Measurements from ENCODE around the gene CCT7. TPM values are rescaled to one million over a fixed set of nuclear protein-coding genes. Genes with fewer than 3 reads are reported as not detected.
A peak's percentile ranks its signal among the peaks of the same experiment; 100 is the strongest.

Gene CCT7
- total and polyA plus RNA-seq, 4 donors, result 128 to 157 (median 143) TPM

- no peaks in the 10 kb centered on the region for H3K27me3 ChIP-seq (ENCODE audit: control insufficient read depth in 1 of 2, insufficient read depth in 2 of 2, low read length in 1 of 2)
- intact Hi-C loops (cut with DNase I), result no loop called here
- no peaks in the 10 kb centered on the region for H3K9me3 ChIP-seq (ENCODE audit: control insufficient read depth, low read length)
- H3K27ac ChIP-seq (ENCODE audit: low read depth in 1 of 2, low read length in 2 of 2), result no peak overlapping the region
- peaks cover 9 to 25% of the 10 kb centered on the region in 2 donors for H3K36me3 ChIP-seq (ENCODE audit: control insufficient read depth in 1 of 2, insufficient read depth in 2 of 2, low read length in 1 of 2)
- H3K4me1 ChIP-seq (ENCODE audit: control insufficient read depth in 1 of 2, insufficient read depth in 2 of 2, low read length in 2 of 2), result no peaks in the 10 kb centered on the region
- WGBS, 2 donors, result 91 to 92% methylated on average over 17 of the region's 17 CpGs
- no peak overlapping the region for H3K4me3 ChIP-seq (ENCODE audit: low read length in 2 of 2)
- ATAC-seq (ENCODE audit: low FRiP score) (no peak), DNase-seq (peak in 1 of 2 donors; percentile 57)
Observed at GRCh38 chr2:73250872-73251846, 17.1 kb downstream of the CCT7 start.

DNA sequence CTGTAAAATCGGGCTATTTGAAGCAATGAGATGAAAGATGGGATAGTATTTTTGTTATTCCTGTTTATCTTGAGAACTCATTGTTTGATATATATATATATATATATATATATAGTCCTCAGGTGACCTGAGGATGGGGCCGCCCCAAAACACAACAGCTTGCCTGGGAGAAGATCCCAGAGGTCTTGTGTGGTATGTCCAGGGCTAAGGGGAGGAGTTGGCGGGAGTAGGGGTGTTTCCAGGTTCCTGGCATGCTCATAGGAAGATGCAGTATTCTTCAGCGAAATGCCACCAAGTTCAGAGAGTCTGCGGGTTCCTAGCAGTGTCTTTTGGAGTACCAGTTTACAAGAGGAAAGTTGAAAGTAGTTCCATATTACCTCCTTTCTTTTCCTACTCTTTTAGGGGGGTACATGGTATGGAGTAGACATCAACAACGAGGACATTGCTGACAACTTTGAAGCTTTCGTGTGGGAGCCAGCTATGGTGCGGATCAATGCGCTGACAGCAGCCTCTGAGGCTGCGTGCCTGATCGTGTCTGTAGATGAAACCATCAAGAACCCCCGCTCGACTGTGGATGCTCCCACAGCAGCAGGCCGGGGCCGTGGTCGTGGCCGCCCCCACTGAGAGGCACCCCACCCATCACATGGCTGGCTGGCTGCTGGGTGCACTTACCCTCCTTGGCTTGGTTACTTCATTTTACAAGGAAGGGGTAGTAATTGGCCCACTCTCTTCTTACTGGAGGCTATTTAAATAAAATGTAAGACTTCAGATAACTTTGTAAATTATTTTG is 18.3 kb downstream of the CCT7 start:
- Histone ChIP-seq H3K27me3 (ENCODE audit: control insufficient read depth in 1 of 2, insufficient read depth in 2 of 2, low read length in 1 of 2) (no peaks in the 10 kb centered on the region), H3K9me3 (ENCODE audit: control insufficient read depth, low read length) (no peaks in the 10 kb centered on the region), H3K4me1 (ENCODE audit: control insufficient read depth in 1 of 2, insufficient read depth in 2 of 2, low read length in 2 of 2) (no peaks in the 10 kb centered on the region), H3K4me3 (ENCODE audit: low read length in 2 of 2) (no peak overlapping the region), H3K36me3 (ENCODE audit: control insufficient read depth in 1 of 2, insufficient read depth in 2 of 2, low read length in 1 of 2) (peaks cover 9 to 19% of the 10 kb centered on the region in 2 donors), H3K27ac (ENCODE audit: low read depth in 1 of 2, low read length in 2 of 2) (no peak overlapping the region)
- intact Hi-C loops (cut with DNase I), result no loop called here
- ATAC-seq (ENCODE audit: low FRiP score), result no peak
- DNase-seq, result no peak
- 86 to 89% methylated on average over 17 of the region's 17 CpGs for WGBS, 2 donors

DNA sequence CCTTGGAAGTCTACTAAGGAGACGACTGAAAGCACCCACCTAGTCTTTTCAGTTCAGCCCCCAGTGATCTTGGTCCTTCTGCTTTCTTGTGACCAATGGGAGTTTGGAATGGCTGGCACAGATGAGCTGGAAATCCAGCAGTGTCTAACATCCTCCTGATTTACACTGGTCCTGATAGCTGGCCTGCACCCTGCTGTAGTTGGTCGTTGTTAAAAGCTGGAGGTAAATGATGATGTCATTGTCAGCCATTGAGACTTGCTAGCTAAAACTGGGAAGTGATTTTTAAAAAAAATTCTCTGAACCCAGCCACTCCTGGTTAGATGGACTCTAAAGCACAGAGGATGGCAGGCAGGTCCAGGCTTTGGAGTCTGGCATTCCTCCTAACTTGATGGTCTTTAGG is 19.3 kb downstream of the CCT7 start:
- peaks cover 9 to 19% of the 10 kb centered on the region in 2 donors for H3K36me3 ChIP-seq (ENCODE audit: control insufficient read depth in 1 of 2, insufficient read depth in 2 of 2, low read length in 1 of 2)
- intact Hi-C loops (cut with DNase I), result no loop called here
- no peaks in the 10 kb centered on the region for H3K9me3 ChIP-seq (ENCODE audit: control insufficient read depth, low read length)
- DNase-seq (no peak), ATAC-seq (ENCODE audit: low FRiP score) (no peak)
- no peak overlapping the region for H3K27ac ChIP-seq (ENCODE audit: low read depth in 1 of 2, low read length in 2 of 2)
- no peaks in the 10 kb centered on the region for H3K4me1 ChIP-seq (ENCODE audit: control insufficient read depth in 1 of 2, insufficient read depth in 2 of 2, low read length in 2 of 2)
- H3K27me3 ChIP-seq (ENCODE audit: control insufficient read depth in 1 of 2, insufficient read depth in 2 of 2, low read length in 1 of 2), result no peaks in the 10 kb centered on the region
- H3K4me3 ChIP-seq (ENCODE audit: low read length in 2 of 2), result no peak overlapping the region
- WGBS, 2 donors, result 57 to 69% methylated on average over 2 of the region's 2 CpGs

- no peak for DNase-seq
- peaks cover 9 to 15% of the 10 kb centered on the region in 2 donors for H3K36me3 ChIP-seq (ENCODE audit: control insufficient read depth in 1 of 2, insufficient read depth in 2 of 2, low read length in 1 of 2)
- WGBS, 2 donors, result 87 to 93% methylated on average over 3 of the region's 3 CpGs
Observed at GRCh38 chr2:73253901-73254300, 19.8 kb downstream of the CCT7 start.

GRCh38 chr2:73254343-73255006 is 20.4 kb downstream of the CCT7 start:
- DNase-seq, result no peak

More at GRCh38 chr2:73253901-73254300, 19.8 kb downstream of the CCT7 start:
- intact Hi-C loops (cut with DNase I), result no loop called here
- no peak for ATAC-seq (ENCODE audit: low FRiP score)
- Histone ChIP-seq H3K4me1 (ENCODE audit: control insufficient read depth in 1 of 2, insufficient read depth in 2 of 2, low read length in 2 of 2) (no peaks in the 10 kb centered on the region), H3K9me3 (ENCODE audit: control insufficient read depth, low read length) (no peaks in the 10 kb centered on the region), H3K27ac (ENCODE audit: low read depth in 1 of 2, low read length in 2 of 2) (no peak overlapping the region), H3K4me3 (ENCODE audit: low read length in 2 of 2) (no peak overlapping the region), H3K27me3 (ENCODE audit: control insufficient read depth in 1 of 2, insufficient read depth in 2 of 2, low read length in 1 of 2) (no peaks in the 10 kb centered on the region)

GRCh38 chr2:73255007-73255644 is 21.0 kb downstream of the CCT7 start:
- no peaks in the 10 kb centered on the region for H3K9me3 ChIP-seq (ENCODE audit: control insufficient read depth, low read length)
- no peaks in the 10 kb centered on the region for H3K4me1 ChIP-seq (ENCODE audit: control insufficient read depth in 1 of 2, insufficient read depth in 2 of 2, low read length in 2 of 2)
- H3K27ac ChIP-seq (ENCODE audit: low read depth in 1 of 2, low read length in 2 of 2), result no peak overlapping the region
- H3K27me3 ChIP-seq (ENCODE audit: control insufficient read depth in 1 of 2, insufficient read depth in 2 of 2, low read length in 1 of 2), result no peaks in the 10 kb centered on the region
- WGBS, 2 donors, result 35 to 41% methylated on average over 4 of the region's 4 CpGs
- DNase-seq (no peak), ATAC-seq (ENCODE audit: low FRiP score) (no peak)
- peaks cover 4 to 8% of the 10 kb centered on the region in 2 donors for H3K36me3 ChIP-seq (ENCODE audit: control insufficient read depth in 1 of 2, insufficient read depth in 2 of 2, low read length in 1 of 2)
- intact Hi-C loops (cut with DNase I), result no loop called here
- H3K4me3 ChIP-seq (ENCODE audit: low read length in 2 of 2), result no peak overlapping the region

More at GRCh38 chr2:73254343-73255006, 20.4 kb downstream of the CCT7 start:
- intact Hi-C loops (cut with DNase I), result no loop called here
- WGBS, 2 donors, result 90% methylated on average over 7 of the region's 7 CpGs
- H3K27me3 ChIP-seq (ENCODE audit: control insufficient read depth in 1 of 2, insufficient read depth in 2 of 2, low read length in 1 of 2), result no peaks in the 10 kb centered on the region
- peaks cover 6 to 13% of the 10 kb centered on the region in 2 donors for H3K36me3 ChIP-seq (ENCODE audit: control insufficient read depth in 1 of 2, insufficient read depth in 2 of 2, low read length in 1 of 2)
- H3K4me1 ChIP-seq (ENCODE audit: control insufficient read depth in 1 of 2, insufficient read depth in 2 of 2, low read length in 2 of 2), result no peaks in the 10 kb centered on the region
- no peaks in the 10 kb centered on the region for H3K9me3 ChIP-seq (ENCODE audit: control insufficient read depth, low read length)
- H3K27ac ChIP-seq (ENCODE audit: low read depth in 1 of 2, low read length in 2 of 2), result no peak overlapping the region
- no peak overlapping the region for H3K4me3 ChIP-seq (ENCODE audit: low read length in 2 of 2)
- no peak for ATAC-seq (ENCODE audit: low FRiP score)

DNA sequence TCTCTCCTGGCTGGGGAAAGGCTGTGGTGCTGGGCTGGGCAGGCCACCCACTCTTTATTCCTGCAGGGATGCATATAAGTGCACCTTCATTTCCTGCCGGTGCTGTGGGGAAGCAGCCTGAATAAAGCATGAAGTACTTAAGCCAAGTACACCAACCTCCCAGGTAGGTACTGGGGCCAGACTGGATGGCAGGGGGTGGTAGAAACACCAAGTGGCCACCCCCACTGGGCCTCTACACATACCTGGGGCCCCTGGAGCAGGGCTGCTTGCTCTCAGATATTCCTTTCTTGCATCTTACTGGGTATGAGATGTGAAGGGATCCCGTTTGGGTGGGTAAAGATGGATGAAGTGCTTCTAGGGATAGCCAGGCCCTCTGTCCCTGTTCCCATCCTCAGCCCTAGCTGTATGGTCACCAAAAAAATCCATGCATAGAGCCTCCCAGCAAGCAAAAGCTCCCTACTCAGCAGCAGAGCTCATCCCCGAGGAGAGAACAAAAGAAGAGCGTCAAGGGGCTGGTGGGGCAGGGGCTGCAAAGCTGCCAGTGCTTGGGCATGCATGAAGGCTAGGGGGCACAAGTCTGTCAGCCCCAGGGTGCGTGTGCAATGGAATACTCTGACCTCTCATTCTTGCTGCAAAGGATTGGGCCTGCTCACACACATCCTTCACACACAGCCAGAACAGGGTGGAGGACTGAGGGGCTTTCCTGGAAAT is 22.0 kb downstream of the CCT7 start:
- peaks cover 0 to 6% of the 10 kb centered on the region in 2 donors for H3K36me3 ChIP-seq (ENCODE audit: control insufficient read depth in 1 of 2, insufficient read depth in 2 of 2, low read length in 1 of 2)
- ATAC-seq (ENCODE audit: low FRiP score), result no peak
- intact Hi-C loops (cut with DNase I), result no loop called here
- 66 to 67% methylated on average over 5 of the region's 5 CpGs for WGBS, 2 donors
- H3K27ac ChIP-seq (ENCODE audit: low read depth in 1 of 2, low read length in 2 of 2), result no peak overlapping the region
- no peak for DNase-seq
- no peaks in the 10 kb centered on the region for H3K27me3 ChIP-seq (ENCODE audit: control insufficient read depth in 1 of 2, insufficient read depth in 2 of 2, low read length in 1 of 2)
- no peaks in the 10 kb centered on the region for H3K4me1 ChIP-seq (ENCODE audit: control insufficient read depth in 1 of 2, insufficient read depth in 2 of 2, low read length in 2 of 2)
- no peaks in the 10 kb centered on the region for H3K9me3 ChIP-seq (ENCODE audit: control insufficient read depth, low read length)
- no peak overlapping the region for H3K4me3 ChIP-seq (ENCODE audit: low read length in 2 of 2)

DNA sequence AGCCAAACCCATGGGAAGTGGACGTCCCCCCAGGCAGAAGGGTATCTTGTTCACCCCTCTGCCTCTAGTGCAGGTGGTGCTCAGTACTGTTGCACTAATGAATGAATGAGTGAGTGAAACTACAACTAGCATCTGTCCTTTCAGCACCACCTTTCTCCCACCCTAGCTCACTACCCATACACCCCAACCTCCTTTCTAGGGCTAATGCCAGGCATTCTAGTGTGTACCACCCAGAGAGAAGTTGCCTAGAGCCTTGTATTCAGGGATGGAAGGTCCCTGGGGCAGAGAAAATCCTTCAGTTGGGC is 22.5 kb downstream of the CCT7 start:
- intact Hi-C loops (cut with DNase I), result no loop called here
- DNase-seq, result no peak
- Histone ChIP-seq H3K4me3 (ENCODE audit: low read length in 2 of 2) (no peak overlapping the region), H3K27ac (ENCODE audit: low read depth in 1 of 2, low read length in 2 of 2) (no peak overlapping the region), H3K27me3 (ENCODE audit: control insufficient read depth in 1 of 2, insufficient read depth in 2 of 2, low read length in 1 of 2) (no peaks in the 10 kb centered on the region), H3K9me3 (ENCODE audit: control insufficient read depth, low read length) (no peaks in the 10 kb centered on the region), H3K36me3 (ENCODE audit: control insufficient read depth in 1 of 2, insufficient read depth in 2 of 2, low read length in 1 of 2) (peaks cover 0 to 6% of the 10 kb centered on the region in 2 donors), H3K4me1 (ENCODE audit: control insufficient read depth in 1 of 2, insufficient read depth in 2 of 2, low read length in 2 of 2) (no peaks in the 10 kb centered on the region)
- no peak for ATAC-seq (ENCODE audit: low FRiP score)
- WGBS, 2 donors, result 33 to 76% methylated on average over 1 of the region's 1 CpG
